GM12874 (cell line): ENCODE results near the gene INHA.

ENCODE experiments used
- CTCF ChIP-seq: IDR thresholded peaks from 2 replicates; pipeline ENCODE4 v1.5.1; 2011; ENCODE audit warnings: low read depth, mild to moderate bottlenecking, control low read depth, low read length, moderate library complexity; ENCODE audit not compliant: insufficient read depth

The INHA gene

GRCh38 chr2:219561179-219562048 lies 10.7 kb upstream of the INHA start:
- no peak for TF ChIP-seq CTCF

- no peak for TF ChIP-seq CTCF
Measured at GRCh38 chr2:219562049-219563020, 9.8 kb upstream of the INHA start.

- no peak for TF ChIP-seq CTCF
Measured at GRCh38 chr2:219563271-219563928, 8.7 kb upstream of the INHA start.

GRCh38 chr2:219565130-219566080 lies 6.7 kb upstream of the INHA start:
- TF ChIP-seq CTCF = no peak

GRCh38 chr2:219566640-219567039 lies 5.5 kb upstream of the INHA start:
- no peak for TF ChIP-seq CTCF

GRCh38 chr2:219567131-219567530 lies 5.0 kb upstream of the INHA start:
- no peak for TF ChIP-seq CTCF
